ENCODE measurements around the gene LDHAL6B.

DNA sequence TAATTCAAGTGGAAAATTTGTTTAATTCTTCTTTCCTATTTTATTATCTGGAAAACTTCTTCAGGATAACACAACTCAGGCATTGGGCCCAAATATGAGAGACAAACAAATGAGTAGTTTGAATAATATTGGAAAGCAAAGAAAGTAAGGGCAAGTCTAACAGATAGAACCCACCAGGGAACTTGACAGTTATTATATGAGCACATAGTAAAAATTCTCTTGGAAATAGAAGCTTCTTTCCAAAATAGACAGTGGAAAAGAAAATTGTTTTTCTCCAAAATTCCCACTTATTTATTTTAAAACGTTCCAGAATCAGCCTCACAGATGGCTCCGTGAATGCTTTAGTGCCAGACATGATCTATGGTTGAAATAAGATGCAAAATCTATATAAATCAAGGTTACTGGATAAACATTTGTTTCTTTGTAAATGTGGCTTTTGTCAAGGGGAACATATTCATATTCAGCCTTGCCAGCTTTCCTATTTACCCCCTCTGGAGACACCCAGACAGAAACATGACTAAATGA is 23.9 kb downstream of the LDHAL6B start:
- TF ChIP-seq, protein P1, sequence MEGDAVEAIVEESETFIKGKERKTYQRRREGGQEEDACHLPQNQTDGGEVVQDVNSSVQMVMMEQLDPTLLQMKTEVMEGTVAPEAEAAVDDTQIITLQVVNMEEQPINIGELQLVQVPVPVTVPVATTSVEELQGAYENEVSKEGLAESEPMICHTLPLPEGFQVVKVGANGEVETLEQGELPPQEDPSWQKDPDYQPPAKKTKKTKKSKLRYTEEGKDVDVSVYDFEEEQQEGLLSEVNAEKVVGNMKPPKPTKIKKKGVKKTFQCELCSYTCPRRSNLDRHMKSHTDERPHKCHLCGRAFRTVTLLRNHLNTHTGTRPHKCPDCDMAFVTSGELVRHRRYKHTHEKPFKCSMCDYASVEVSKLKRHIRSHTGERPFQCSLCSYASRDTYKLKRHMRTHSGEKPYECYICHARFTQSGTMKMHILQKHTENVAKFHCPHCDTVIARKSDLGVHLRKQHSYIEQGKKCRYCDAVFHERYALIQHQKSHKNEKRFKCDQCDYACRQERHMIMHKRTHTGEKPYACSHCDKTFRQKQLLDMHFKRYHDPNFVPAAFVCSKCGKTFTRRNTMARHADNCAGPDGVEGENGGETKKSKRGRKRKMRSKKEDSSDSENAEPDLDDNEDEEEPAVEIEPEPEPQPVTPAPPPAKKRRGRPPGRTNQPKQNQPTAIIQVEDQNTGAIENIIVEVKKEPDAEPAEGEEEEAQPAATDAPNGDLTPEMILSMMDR (IDR thresholded peaks at IDR 0.05) = no peak
- TF ChIP-seq POLR2A (IDR thresholded peaks at IDR 0.05) = no peak
- no peak for TF ChIP-seq EP300 (IDR thresholded peaks at IDR 0.05)
